Bronchial epithelial cell (primary cell): ENCODE data around the gene LRRC61. TPM values are rescaled to one million over a fixed set of nuclear protein-coding genes. Genes with fewer than 3 reads are reported as not detected.

Source experiments
- DNase-seq: peaks from one replicate; pipeline ENCODE4 v3.0.0-alpha.2; 2010; ENCODE audit warnings: low read depth
- FAIRE-seq: peaks from 2 replicates; lab custom pipeline; 2011; peaks lifted over from hg19 to GRCh38; lab: Jason Lieb, UNC
- H3K27me3 ChIP-seq: 2 replicates; pipeline ENCODE4 v1.5.1; 2011; ENCODE audit warnings: low read length; ENCODE audit not compliant: control insufficient read depth, insufficient read depth
- H3K36me3 ChIP-seq: 2 replicates; pipeline ENCODE4 v1.5.1; 2011; ENCODE audit warnings: low read length; ENCODE audit not compliant: control insufficient read depth, insufficient read depth
- H3K4me3 ChIP-seq: 2 replicates; pipeline ENCODE4 v1.5.1; 2011; ENCODE audit warnings: mild to moderate bottlenecking, low read depth, low read length, control low read depth
- total RNA-seq: library from RNA; depleted of rRNA; stranded (reverse); fragments of >200 nt; gene quantifications from 2 replicates; pipeline ENCODE4 v1.2.1, GENCODE V29; 2014
- TF ChIP-seq, protein P1 (sequence below): IDR thresholded peaks from 2 replicates; pipeline ENCODE4 v1.5.1; 2011; ENCODE audit warnings: mild to moderate bottlenecking, moderate library complexity, low read length, control low read depth, inconsistent platforms; ENCODE audit not compliant: insufficient read depth, severe bottlenecking

LRRC61 gene
- total RNA-seq, 1 donor from 2014 or later, result 7.6 TPM

DNA sequence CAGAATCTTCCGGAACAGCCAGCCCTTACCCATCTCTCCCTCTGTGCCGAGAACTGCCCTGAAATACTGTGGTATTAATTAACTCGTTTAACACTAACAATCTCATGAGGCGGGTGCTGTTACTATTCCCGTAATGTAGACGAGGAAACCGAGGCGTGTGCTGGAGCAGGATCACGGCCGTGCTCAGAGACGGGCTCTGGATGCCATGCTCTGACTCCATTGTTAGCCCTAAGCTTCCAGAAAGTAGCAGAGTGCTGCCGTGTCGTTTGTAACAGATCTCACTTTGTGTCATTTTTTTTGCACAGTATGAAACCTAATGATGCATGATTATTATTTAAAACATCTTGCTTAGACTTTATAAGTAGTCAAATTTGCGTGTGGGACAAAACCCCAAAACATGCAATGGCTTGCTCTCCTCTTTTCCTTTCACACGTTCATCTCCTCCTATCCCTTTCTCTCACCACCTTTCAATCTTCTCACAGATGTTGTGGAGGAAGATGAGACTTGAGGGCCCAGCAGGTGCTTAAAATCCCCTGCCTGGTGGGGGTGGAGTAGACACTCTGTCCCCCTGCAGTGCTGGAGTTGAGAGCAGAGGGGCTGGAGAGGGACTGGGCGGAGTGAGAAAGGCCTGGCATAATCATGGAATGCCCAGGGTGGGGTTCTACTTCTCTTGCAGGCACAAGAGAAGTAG is 672 bp downstream of the LRRC61 start:
- peaks cover 3% of the 10 kb centered on the region for H3K36me3 ChIP-seq
- H3K27me3 ChIP-seq, result no peaks in the 10 kb centered on the region
- TF ChIP-seq, protein P1, sequence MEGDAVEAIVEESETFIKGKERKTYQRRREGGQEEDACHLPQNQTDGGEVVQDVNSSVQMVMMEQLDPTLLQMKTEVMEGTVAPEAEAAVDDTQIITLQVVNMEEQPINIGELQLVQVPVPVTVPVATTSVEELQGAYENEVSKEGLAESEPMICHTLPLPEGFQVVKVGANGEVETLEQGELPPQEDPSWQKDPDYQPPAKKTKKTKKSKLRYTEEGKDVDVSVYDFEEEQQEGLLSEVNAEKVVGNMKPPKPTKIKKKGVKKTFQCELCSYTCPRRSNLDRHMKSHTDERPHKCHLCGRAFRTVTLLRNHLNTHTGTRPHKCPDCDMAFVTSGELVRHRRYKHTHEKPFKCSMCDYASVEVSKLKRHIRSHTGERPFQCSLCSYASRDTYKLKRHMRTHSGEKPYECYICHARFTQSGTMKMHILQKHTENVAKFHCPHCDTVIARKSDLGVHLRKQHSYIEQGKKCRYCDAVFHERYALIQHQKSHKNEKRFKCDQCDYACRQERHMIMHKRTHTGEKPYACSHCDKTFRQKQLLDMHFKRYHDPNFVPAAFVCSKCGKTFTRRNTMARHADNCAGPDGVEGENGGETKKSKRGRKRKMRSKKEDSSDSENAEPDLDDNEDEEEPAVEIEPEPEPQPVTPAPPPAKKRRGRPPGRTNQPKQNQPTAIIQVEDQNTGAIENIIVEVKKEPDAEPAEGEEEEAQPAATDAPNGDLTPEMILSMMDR, result no peak
- FAIRE-seq (no peak), DNase-seq (peak; percentile 32)
- peak overlapping the region; percentile 77 for H3K4me3 ChIP-seq

DNA sequence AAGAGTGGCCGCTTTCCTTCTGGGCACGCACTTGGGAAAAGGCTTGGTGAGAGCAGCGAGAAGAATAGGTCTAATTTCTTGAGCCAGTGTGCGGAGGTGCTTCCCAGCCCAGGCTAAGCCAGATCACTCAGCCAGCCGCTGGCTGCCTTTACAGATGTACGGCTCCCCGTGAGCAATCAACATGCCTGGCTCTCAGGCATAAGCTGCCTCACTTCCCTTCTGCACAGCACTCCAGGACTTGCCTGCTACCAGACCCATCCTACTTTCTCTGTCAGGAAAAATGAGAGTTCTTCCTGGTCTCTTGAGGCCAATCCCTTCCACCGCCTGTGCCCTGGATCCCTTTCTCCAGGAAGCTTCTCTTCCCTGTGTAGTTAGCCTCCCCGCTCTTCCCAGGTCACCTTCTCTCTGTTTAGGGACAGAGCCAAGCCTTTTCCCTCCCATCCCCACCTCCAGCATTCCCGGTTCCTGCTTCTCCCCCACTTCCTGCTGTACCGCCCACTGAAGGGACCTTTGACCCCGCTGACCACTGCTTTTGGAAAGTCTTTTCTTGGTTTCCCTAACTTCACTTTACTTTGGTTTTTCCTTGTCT is 1.3 kb downstream of the LRRC61 start:
- peak overlapping the region; percentile 77 for H3K4me3 ChIP-seq

DNA sequence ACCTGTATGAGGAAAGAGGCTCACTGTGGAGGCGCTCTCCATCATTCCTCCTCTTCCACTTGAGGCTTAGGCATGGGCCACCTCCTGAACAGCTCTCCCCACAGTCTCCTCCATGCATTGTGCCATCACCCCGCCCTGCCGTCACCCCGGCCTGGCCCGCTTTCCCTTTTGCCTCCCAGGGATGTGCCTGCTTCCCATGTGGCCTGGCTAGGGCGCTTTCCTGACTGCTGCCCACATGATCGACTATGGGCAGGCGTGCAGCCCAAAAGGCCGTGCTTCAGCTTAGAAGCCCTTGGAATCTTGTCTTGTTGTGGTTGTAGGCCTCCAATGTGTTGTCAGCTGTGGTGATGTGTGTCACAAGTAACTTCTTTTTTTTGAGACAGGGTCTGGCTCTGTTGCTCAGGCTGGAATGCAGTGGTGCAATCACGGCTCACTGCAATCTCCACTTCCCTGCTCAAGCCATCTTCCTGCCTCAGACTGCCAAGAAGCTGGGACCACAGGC is 2.0 kb downstream of the LRRC61 start:
- no peak for DNase-seq
- TF ChIP-seq, protein P1, result no peak
- H3K27me3 ChIP-seq, result no peaks in the 10 kb centered on the region
- no peak for FAIRE-seq
- H3K4me3 ChIP-seq, result no peak overlapping the region
- H3K36me3 ChIP-seq, result peaks cover 3% of the 10 kb centered on the region

More for the DNA sequence above, 1.3 kb downstream of the LRRC61 start:
- TF ChIP-seq, protein P1, result no peak
- DNase-seq, result peak; percentile 54
- Histone ChIP-seq H3K27me3 (no peaks in the 10 kb centered on the region), H3K36me3 (peaks cover 3% of the 10 kb centered on the region)
- no peak for FAIRE-seq

DNA sequence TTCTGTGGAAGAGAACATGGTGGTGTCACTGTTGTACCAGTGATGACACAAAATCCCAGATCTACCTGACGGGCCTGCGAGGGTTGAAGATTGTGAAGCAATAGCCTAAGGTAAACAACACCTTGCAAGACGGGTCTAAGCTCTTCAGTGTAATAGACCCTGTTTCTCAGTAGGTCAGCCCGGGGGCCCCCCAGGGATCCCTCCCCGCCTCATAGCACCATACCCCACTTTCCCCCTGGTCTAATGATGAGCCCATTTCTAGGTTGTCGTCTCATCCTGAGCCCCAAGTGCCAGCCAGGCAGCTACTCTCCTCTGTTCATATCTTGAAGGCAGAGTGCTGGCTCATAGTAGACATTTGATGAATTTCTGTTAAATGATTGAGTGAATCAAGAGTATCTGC is 2.7 kb downstream of the LRRC61 start:
- peaks cover 6% of the 10 kb centered on the region for H3K36me3 ChIP-seq
- no peak for FAIRE-seq
- no peak for DNase-seq
- no peak overlapping the region for H3K4me3 ChIP-seq
- no peaks in the 10 kb centered on the region for H3K27me3 ChIP-seq
- TF ChIP-seq, protein P1, result no peak

DNA sequence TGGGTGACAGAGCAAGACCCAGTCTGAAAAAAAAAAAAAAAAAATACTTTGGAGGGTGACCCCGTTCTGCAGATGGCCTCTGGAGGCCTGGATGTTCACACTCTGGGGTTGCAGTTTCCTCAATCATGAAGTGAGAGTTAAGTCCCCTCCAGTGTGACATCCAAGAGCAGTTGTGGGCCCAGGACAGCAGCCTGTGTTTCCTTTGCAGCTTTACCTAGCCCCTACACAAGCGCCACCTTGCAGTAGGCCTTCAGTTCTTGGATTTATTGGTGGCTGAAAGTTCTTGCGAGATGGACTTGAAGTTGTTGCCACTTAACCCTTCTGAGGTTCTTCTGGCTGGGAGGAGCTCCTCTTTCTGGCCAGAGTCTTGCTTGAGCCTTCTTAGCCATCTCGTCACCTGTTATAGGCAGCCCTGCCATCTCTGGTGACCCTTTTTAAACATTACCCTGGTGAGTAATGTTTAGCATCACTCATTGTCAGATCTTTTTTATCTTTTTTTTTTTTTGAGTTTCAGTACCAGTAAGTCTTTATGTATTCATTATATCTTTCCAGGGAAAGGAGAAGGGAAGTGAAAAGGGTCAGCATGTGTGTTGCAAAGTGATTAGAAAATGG is 3.6 kb downstream of the LRRC61 start:
- Histone ChIP-seq H3K4me3 (no peak overlapping the region), H3K27me3 (no peaks in the 10 kb centered on the region), H3K36me3 (peaks cover 6% of the 10 kb centered on the region)
- FAIRE-seq, result no peak
- TF ChIP-seq, protein P1, result no peak
- DNase-seq, result no peak
